DMS 273 treated with DMSO at 0.1 percent for 48 hours (cell line): ENCODE data around the gene SKAP1.

Source experiments
- DNase-seq: peaks from one replicate; lab custom pipeline; 2025; lab: John Stamatoyannopoulos, UW

The SKAP1 gene

DNA sequence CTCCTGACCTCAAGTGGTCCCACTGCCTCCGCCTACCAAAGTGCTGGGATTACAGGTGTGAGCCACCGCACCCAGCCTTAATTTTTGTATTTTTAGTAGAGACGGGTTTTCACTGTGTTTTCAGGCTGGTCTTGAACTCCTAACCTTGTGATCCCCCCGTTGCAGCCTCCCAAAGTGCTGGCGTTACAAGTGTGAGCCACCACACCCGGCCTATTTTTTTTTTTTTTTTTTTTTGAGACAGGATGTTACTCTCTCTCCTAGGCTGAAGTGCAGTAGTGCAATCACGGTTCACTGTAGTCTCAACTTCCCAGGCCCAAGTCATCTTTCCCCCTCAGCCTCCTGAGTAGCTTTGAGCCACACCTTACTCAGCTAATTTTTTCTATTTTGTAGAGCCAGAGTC, 325.6 kb downstream of the SKAP1 start:
- DNase-seq, result no peak

DNA sequence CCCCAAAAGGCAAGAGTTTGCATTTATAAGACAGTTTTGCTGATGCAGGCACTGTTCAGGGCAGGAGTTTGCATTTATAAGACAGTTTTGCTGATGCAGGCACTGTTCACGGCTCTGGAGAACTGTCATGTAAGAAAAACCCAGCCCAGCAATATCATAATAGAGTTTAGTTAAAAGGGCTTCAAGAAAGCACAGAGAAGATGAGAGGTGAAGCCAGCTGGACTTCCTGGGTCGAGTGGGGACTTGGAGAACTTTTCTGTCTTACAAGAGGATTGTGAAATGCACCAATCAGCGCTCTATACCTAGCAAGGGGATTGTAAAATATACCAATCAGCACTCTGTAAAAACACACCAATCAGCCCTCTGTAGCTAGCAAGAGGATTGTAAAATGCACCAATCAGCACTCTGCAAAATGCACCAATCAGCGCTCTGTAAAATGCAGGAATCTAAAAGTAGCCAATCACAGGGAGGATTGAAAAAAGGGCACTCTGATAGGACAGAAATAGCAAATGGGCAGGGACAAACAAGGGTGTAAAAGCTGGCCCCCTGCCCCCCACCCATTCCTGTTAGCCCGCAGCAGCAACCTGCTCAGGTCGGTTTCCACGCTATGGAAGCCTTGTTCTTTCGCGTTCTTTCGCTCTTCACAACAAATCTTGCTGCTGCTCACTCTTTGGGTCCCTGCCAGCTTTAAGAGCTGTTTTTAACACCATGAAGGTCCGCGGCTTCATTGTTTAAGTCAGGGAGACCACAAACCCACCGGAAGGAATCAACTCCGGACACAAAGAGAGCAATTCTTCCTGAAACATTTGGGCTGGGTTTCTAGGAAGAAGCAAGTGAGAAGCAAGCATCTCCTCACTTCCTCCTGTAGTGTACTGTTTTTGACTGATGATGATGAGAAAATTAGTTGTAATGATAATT, 327.0 kb downstream of the SKAP1 start:
- no peak for DNase-seq

DNA sequence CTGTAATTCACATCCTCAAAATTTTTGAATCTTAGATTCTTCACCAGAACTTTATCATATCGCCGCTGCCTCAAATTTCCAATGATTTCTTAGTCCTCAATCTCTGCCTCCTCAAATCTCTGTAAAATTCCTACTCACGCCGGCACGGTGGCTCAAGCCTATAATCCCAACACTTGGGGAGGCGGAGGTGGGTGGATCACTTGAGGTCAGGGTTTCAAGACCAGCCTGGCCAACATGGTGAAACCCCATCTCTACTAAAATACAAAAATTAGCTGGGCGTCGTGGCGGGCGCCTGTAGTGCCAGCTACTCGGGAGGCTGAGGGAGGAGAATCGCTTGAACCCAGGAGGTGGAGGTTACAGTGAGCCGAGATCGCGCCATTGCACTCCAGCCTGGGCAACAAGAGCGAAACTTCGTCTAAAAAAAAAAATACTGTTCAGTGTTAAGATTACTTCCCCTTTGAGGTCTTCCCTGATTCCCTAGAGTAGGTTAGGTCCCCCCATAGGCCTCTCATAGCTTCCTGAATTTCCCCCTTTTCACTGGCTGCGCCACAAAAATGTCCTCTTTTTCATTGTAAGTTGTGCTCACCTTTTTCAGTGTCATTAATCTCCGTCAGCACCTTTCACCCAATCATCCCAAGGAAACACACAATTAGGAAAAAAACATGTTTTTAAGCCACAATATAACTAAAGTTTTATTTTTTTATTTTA, 327.8 kb downstream of the SKAP1 start:
- no peak for DNase-seq

DNA sequence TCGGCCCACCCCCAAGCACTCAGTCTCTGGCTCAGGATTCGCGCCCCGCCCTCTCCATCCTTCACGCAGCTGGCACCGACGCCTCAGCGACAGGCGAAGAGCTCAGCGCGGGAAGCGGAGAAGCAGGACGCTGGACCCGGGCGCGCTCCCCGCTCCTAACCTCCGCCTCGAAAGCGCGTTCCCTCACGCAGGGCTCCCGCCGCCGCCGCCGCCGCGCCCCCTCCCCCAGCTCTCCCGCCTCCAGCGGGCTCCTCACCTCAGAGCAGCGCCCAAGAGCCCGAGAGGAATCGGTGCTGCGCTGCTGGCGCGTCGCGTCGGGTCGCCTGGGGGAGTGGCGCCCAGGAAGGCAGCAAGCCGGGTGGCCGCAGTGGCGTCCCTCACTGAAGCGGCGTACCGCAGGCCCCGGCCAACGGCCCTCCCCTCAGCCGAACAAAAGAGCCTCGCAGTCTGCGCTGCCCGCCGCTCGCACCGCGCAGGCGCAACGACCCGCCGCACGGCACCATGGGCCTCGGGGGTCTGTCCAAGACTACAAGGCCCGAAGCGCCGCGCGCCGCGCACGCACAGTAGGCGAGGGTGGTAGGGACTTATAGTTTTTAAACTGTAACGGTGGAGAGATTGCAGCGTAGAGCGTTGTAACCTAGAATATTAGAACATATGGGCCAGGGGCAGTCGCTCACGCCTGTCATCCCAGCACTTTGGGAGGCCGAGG, 328.8 kb downstream of the SKAP1 start, which contains the start of gene CBX1:
Gene CBX1 (minus strand): TSS at position 467 of the 709 bp plus-strand sequence. CDS start 24,474 bp downstream, outside the sequence.
- DNase-seq, result peak; percentile 89

DNA sequence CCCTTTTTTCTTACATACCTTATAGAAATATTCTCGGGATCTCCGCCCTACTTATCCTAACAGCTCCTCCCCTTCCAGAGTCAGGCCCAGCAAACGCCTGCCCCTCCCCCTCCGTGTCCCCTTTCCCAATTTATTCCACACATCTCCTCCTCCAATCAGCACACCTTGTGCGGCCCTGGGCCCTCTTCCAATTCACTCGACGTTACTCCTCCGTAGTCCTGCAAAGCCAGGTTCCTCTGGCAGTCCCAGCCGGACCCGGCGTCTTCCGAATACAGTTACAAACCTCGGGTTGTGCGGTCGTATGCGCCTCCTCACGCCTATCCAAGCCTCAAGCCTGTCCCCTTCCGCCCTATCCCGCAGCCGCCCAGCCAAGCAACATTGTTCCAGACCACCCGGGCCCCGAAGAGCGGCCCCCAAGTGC, 329.4 kb downstream of the SKAP1 start:
- peak; percentile 58 for DNase-seq

DNA sequence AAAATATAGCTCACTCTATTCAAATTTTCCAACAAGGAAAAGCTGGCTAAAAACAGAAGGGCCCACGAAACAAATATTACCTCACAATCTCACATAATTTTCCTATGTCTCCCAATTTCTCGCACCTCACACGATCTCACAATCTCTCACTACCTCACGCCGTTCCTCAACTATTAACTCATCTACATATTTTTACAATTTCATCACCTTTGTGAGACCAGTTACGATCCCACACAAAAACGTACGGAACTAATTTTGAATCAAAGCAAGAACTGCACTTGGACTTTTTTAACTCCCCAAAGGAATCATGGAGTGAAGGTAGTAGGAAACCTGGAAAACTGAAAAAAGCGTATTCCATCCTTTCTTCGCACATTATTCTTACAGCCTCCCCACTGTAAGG, 329.9 kb downstream of the SKAP1 start:
- no peak for DNase-seq

DNA sequence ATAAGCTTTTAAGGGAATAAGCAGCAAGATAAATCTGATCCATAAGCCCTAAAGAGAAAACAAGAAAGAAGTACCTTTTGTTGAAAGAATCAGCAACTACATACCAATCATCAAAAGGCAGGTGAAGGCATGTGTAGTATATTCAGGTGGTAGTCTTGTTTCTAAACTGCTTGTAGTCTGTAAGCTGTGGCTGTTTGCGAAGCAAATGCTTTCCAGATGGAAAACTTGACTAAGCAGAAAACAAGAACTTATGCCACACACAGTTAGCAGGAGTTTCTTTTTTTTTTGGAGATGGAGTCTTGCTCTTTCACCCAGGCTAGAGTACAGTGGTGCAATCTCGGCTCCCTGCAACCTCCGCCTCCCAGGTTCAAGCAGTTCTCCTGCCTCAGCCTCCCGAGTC, 334.4 kb downstream of the SKAP1 start:
- no peak for DNase-seq

DNA sequence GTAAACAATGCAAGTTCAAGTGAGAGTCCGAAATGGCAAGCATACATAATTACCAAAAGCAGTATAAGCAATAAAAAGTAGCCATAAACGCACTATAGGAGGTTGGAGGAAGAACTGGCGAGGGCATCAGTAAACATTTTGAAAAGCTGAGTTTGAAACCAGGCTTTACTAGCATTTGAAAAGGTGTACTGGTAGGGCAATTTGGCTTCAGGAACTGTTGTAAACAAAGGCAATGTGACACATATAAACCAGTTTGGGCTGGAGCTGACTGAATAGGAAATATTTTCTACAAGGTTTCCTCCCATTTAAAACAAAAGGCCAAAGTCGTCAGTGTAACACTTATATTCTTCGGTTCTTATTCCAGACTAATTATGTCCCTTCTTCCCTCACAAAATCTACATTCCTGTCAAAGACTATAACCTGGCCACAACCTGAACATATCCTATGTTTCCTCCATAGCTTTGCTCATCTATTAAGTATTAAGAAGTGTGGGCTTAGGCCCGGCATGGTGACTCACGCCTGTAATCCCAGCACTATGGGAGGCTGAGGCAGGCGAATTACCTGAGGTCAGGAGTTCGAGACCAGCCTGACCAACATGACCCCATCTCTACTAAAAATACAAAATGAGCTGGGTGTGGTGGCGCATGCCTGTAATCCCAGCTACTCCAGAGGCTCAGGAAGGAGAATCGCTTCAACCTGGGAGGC, 336.5 kb downstream of the SKAP1 start:
- DNase-seq, result no peak

DNA sequence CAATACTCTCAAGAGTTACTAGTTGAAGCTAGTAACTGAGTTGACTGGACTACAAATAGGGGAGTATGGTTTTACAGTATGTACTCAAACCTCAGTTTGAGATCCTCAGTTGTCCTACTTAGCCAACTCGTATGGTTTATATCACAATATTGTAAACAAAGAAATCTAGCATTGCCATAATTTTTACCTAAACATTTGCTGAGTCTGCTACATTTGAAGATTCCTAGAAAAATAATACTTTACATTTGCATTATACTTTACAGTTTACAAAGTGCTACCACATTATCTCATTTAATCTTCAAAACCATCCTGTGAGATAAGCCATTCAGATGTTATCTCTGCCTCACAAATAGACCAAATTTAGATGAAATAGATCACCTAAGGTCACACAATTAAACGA, 345.1 kb downstream of the SKAP1 start:
- no peak for DNase-seq
